Activated naive CD4-positive, alpha-beta T cell (primary cell): ENCODE results near the gene TRIM24.
A peak's percentile ranks its signal among the peaks of the same experiment; 100 is the strongest.
"Not testable (repeated sequence)": the region's sequence is repeated elsewhere in the genome, so short reads cannot be mapped to it uniquely, and the experiment has no call there.

Experiments
- DNase-seq, 4 experiments: peaks; one replicate each; lab custom pipeline; 2025; lab: John Stamatoyannopoulos, UW

Gene TRIM24

GRCh38 chr7:138460649-138461607, 869 bp downstream of the TRIM24 start:
- DNase-seq: peak; percentile 28 to 55 (median 32)

DNA sequence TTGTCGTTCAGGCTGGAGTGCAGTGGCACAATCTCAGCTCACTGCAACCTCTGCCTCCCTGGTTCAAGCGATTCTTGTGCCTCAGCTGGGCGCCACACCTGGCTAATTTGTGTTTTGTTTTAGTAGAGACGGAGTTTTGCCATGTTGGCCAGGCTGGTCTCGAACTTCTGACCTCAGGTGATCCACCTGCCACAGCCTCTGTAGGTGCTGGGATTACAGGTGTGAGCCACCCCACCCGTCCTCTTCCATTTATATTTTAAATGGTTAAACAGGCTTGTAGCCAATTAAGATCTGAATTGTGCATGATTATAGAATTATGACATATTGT, 3.2 kb downstream of the TRIM24 start:
- DNase-seq: not testable (repeated sequence)

DNA sequence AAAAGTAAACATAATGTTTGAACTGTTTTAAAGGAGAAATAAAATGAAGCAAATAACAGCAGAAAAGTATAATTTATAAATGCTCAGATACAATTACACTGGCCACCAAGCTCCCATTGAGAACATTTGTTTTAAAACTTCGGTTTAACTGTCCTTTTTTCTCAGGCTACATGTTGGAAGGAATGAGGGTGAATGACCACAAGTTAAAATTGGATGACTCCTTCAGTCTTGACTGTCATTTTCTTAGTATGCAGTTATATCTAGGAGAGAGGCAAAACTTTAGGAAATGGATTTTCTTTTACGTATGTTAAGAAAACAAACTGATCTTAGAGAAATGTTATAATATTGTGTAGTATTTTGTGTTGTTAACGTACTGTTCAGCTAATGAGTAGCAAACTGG, 5.0 kb downstream of the TRIM24 start:
- DNase-seq: no peak

DNA sequence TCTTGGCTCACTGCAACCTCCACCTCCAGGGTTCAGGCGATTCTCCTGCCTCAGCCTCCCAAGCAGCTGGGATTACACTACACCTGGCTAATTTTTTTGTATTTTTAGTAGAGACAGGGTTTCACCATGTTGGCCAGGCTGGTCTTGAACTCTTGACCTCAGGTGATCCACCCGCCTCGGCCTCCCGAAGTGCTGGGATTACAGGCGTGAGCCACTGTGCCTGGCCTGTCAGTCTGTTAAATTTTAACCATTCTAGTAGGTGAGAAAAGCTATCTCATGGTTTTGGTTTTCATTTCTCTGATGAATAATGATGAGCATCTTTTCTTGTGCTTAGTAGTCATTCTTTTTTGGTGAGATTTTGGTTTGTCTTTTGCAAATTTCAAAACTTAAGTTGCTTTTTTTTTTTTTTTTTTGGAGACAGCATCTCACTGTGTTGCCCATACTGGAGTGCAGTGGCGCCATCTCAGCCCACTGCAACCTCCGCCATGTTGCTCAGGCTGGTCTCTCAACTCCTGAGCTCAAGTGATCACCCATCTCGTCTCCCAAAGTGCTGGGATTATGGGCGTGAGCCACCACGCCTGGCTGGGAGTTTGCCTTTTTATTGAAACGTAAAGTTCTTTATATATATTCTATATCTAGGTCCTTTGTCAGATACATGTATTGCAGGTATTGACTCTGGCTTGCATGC, 6.2 kb downstream of the TRIM24 start:
- DNase-seq: not testable (repeated sequence)

- DNase-seq: no peak
Measured at GRCh38 chr7:138468244-138469123, 8.4 kb downstream of the TRIM24 start.

DNA sequence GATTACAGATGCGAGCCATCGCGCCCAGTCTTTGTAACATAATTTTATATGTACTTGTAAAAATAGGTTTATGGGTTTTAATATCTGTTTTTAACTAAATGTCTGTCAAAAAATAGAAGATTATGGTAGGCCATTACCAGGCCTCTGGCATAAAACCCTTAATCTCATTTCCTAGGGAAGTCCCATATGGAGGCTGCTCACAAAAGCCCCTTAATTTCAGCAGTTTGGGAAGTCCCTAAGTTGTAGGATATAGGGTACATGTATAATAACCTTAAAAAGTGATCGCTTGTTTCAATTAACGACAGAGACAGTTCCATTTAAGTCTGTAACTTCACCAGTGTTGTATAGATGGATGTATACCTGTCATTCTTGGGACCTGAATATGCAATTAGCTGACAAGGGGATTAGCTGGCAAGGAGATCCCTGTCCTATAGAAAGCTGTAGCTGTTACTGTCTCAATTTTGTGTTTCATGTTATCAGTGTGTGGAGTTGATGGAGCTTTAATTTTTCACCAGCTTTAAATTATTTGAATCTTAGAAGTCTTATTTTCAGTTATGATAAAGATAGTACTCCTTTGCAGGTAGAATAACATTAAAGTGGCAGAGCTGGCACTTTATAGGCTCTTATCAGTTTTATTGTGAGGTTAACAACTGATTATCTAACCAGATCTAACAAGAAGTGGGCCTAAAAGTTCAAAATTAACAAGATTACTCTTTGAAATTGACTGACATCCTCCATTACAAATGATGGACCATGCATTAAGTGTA, 10.5 kb downstream of the TRIM24 start:
- DNase-seq: no peak

DNA sequence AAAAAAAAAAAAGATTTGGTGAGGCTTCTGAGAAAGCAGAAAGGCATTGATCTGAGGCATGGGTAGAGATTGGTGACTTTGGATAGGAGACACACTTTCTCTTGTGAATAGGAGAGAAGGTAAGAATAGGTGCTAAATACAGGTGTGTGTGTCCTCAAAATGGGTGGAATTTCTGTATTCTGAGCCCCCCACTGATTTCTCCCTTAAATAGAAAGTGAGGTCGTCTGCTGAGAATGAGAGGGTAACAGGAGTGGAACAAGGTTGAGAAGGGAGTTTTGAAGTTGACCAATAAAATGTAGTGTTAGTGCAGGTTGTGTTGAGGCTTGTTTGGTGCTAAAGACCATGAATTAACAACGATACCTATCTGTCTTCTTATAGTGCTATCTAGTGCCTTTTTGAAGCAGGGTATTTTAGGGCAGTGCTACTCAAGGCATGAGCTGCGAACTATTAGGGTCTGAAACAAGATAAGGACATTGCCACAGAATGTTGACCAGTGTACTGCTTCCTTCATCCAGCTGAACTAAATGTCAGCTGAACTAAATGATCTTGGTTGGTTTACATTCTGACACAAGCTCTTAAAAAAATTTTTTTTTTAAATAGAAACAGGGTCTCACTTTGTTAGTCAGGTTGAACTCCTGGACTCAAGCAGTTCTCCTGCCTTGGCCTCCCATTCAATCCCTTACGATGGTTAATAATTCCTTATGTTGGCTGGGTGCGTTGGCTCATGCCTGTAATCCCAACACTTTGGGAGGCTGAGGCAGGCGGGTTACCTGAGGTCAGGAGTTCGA, 12.4 kb downstream of the TRIM24 start:
- DNase-seq: no peak

DNA sequence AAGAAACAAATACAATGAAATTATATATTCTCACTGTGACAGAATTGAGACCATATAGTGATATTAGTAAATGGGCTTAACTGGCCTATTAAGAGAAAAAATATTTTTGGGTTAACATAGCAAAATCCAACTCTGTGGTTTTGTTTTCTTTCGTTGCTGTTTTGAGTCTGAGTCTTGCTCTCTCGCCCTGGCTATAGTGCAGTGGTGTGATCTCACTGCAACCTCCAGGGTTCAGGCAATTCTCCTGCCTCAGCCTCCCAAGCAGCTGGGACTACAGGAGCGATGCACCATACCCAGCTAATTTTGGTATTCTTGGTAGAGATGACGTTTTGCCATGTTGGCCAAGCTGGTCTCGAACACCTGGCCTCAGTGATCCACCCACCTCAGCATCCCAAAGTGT, 15.3 kb downstream of the TRIM24 start:
- DNase-seq: no peak

GRCh38 chr7:138477081-138477578, 17.1 kb downstream of the TRIM24 start:
- no peak for DNase-seq

DNA sequence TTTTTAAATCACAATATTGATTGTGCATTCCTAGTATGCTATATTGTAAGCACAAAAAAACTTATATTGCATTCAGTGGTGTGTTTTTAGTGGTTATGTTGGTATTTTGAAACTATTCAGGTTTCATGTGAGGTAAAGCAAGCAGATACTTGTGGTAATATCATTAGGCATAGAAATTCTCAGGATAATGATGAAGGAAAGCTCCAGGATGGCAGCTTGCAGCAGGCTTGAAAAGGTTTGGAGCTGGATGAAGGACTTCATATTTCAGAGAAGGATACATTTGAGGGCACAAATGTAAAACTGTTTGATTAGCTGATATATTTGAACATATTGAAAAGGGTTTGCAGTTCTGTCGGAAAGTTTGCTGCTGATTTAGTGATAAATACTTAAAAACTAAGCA, 17.5 kb downstream of the TRIM24 start:
- no peak for DNase-seq

DNA sequence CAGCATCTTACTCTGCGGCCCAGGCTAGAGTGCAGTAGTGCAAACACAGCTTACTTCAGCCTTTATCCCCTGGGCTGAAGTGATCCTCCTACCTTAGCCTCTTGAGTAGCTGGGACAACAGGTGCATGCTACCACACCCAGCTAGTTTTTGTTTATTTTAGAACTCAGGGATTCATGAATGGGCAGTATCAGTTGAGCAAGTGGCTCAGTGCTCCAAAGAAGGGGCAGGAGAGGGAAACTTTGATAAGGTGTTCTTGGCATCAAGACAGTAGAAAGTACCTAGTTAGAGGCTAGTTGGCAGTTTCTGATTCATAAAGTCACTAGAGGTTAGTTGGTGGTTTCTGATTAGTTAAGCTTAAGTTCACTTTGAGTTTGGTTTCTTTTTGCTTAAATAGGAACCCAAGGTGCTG, 18.4 kb downstream of the TRIM24 start:
- no peak for DNase-seq

- no peak for DNase-seq
Measured at GRCh38 chr7:138480527-138480926, 20.5 kb downstream of the TRIM24 start.

- no peak for DNase-seq
Measured at GRCh38 chr7:138481447-138482380, 21.7 kb downstream of the TRIM24 start.

DNA sequence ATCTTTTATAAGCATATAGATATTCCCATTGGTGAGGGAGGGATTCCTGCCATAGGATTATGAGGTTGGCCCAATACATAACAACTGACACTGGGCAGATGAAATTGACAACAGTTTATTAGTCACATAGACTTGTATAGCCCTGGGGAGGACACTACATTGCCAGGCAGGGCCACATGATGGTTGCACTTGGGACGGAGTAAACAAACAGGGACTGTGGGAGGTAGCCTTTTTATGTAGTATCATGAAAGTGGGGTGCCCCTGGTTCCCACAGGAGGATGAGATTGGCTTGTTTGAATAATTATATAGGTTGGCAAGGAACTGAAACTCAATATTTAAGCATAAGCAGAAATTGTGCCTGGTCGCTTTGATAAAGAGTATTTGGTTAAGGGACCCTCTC, 23.5 kb downstream of the TRIM24 start:
- no peak for DNase-seq

DNA sequence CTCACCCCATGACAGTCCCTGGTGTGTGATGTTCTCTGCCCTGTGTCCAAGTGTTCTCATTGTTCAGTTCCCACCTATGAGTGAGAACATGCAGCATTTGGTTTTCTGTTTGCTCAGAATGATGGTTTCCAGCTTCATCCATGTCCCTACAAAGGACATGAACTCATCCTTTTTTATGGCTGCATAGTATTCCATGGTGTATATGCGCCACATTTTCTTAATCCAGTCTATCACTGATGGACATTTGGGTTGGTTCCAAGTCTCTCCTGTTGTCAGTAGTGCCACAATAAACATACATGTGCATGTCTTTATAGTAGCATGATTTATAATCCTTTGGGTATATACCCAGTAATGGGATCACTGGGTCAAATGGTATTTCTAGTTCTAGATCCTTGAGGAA, 25.4 kb downstream of the TRIM24 start:
- not testable (repeated sequence) for DNase-seq

GRCh38 chr7:138489139-138489538, 29.1 kb downstream of the TRIM24 start:
- DNase-seq: not testable (repeated sequence)

GRCh38 chr7:138491612-138492386, 31.7 kb downstream of the TRIM24 start:
- DNase-seq: no peak

GRCh38 chr7:138492423-138492822, 32.4 kb downstream of the TRIM24 start:
- no peak for DNase-seq

GRCh38 chr7:138493535-138493934, 33.5 kb downstream of the TRIM24 start:
- DNase-seq: no peak
